Gastroesophageal sphincter (tissue), 4 donors: Measurements from ENCODE around the gene HOXB7. TPM values are rescaled to one million over a fixed set of nuclear protein-coding genes. Genes with fewer than 3 reads are reported as not detected.

Source experiments
- ATAC-seq: fragments of 150-250 bp; one replicate; pipeline ENCODE4 v1.9.1; 2016; ENCODE audit warnings: mild to moderate bottlenecking, moderate library complexity
- H3K27ac ChIP-seq, 4 donors: fragments of 200-600 bp; sonication (generic) in 3 of 4; 1 replicate in 3 of 4; 2 replicates in 1 of 4; pipeline ENCODE4 v1.5.1; 2016 to 2019
- H3K27me3 ChIP-seq: fragments of 200-600 bp; sonication (generic); one replicate; pipeline ENCODE4 v1.5.1; 2019
- H3K36me3 ChIP-seq, 2 donors: fragments of 200-600 bp; sonication (generic); one replicate each; pipeline ENCODE4 v1.5.1; 2019; ENCODE audit warnings: control low read depth in 1 of 2
- H3K4me1 ChIP-seq, 3 donors: fragments of 200-600 bp; sonication (generic); 1 replicate in 2 of 3; 2 replicates in 1 of 3; pipeline ENCODE4 v1.5.1; 2016 to 2019; ENCODE audit warnings: control low read depth in 2 of 3
- H3K4me3 ChIP-seq, 2 donors: fragments of 200-600 bp; sonication (generic); one replicate each; pipeline ENCODE4 v1.5.1; 2019; ENCODE audit warnings: mild to moderate bottlenecking in 1 of 2, moderate library complexity in 1 of 2
- H3K9me3 ChIP-seq, 3 donors: fragments of 200-600 bp; sonication (generic); one replicate each; pipeline ENCODE4 v1.5.1; 2017 to 2019; ENCODE audit warnings: control low read depth in 2 of 3
- CTCF ChIP-seq, 4 experiments: fragments of 200-600 bp in 2 of 4; fragments of 450-650 bp in 2 of 4; sonication (generic) in 1 of 4; IDR thresholded peaks; one replicate each; pipeline ENCODE4 v1.5.1; 2017 to 2019; ENCODE audit warnings: antibody characterized with exemption in 4 of 4, mild to moderate bottlenecking in 2 of 4, moderate library complexity in 2 of 4
- EP300 ChIP-seq: sonication (generic); formaldehyde crosslinking; IDR thresholded peaks from one replicate; pipeline ENCODE4 v1.6.1; 2017; ENCODE audit warnings: antibody characterized with exemption, mild to moderate bottlenecking
- POLR2A ChIP-seq, 2 donors: fragments of 450-650 bp; IDR thresholded peaks; one replicate each; pipeline ENCODE4 v1.6.1; 2017; ENCODE audit warnings: antibody characterized with exemption in 2 of 2, mild to moderate bottlenecking in 2 of 2, moderate library complexity in 1 of 2
- POLR2AphosphoS5 ChIP-seq: sonication (generic); formaldehyde crosslinking; IDR thresholded peaks from one replicate; pipeline ENCODE4 v1.6.1; 2017; ENCODE audit warnings: antibody characterized with exemption
- WGBS, 2 donors: methylation state at CpG; one replicate each; pipeline ENCODE4 v1.1.5; 2018; ENCODE audit warnings: low coverage in 1 of 2; 5-methylcytosine and 5-hydroxymethylcytosine counted together
- total RNA-seq, 4 donors: library from RNA; depleted of rRNA; stranded (reverse); fragments of >200 nt; gene quantifications; one replicate each; pipeline ENCODE4 v1.1.0, GENCODE V29; 2016

Gene HOXB7
- total RNA-seq, 4 donors from 2014 or later, result 0.78 to 8.9 (median 3.0) TPM

GRCh38 chr17:48569674-48570324, 41.0 kb downstream of the HOXB7 start:
- WGBS, 2 donors, result 11 to 25% methylated on average over 4 to 6 of the region's 6 CpGs

GRCh38 chr17:48569240-48569582, 41.6 kb downstream of the HOXB7 start:
- no peaks in the 10 kb centered on the region for H3K9me3 ChIP-seq
- peaks cover 20 to 100% (median 45%) of the 10 kb centered on the region in 3 donors for H3K4me1 ChIP-seq
- H3K27ac ChIP-seq, result peak overlapping the region; percentile 97 to 98 (median 97)
- H3K36me3 ChIP-seq, result no peaks in the 10 kb centered on the region
- 0 to 7% methylated on average over 1 to 3 of the region's 3 CpGs for WGBS, 2 donors
- no peaks in the 10 kb centered on the region for H3K27me3 ChIP-seq
- ATAC-seq, result no peak
- H3K4me3 ChIP-seq, result peak overlapping the region; percentile 27 to 81
- TF ChIP-seq EP300 (no peak), POLR2AphosphoS5 (no peak), POLR2A (IDR thresholded peaks at IDR 0.05) (no peak), CTCF (IDR thresholded peaks at IDR 0.05) (no peak)

More at GRCh38 chr17:48569674-48570324, 41.0 kb downstream of the HOXB7 start:
- TF ChIP-seq CTCF (IDR thresholded peaks at IDR 0.05) (peak in 3 of 4 experiments; percentile 32 to 41 (median 33)), POLR2AphosphoS5 (no peak), POLR2A (IDR thresholded peaks at IDR 0.05) (no peak), EP300 (no peak)
- Histone ChIP-seq H3K27ac (peak overlapping the region; percentile 97 to 98 (median 97)), H3K4me3 (peak overlapping the region; percentile 27 to 81), H3K4me1 (peaks cover 20 to 100% (median 45%) of the 10 kb centered on the region in 3 donors), H3K27me3 (no peaks in the 10 kb centered on the region), H3K9me3 (no peaks in the 10 kb centered on the region), H3K36me3 (no peaks in the 10 kb centered on the region)
- ATAC-seq, result no peak

- Histone ChIP-seq H3K27ac (peak overlapping the region; percentile 97 to 98 (median 97)), H3K9me3 (no peaks in the 10 kb centered on the region)
- no peak for ATAC-seq
These were observed 42.1 kb downstream of the HOXB7 start for GRCh38 chr17:48568499-48569239.

GRCh38 chr17:48567646-48568354, 43.0 kb downstream of the HOXB7 start:
- 31% methylated on average over 2 of the region's 2 CpGs; no CpG with 5 or more reads in 1 of the 2 donors for WGBS, 2 donors
- H3K27me3 ChIP-seq, result no peaks in the 10 kb centered on the region
- peak overlapping the region; percentile 27 to 81 for H3K4me3 ChIP-seq
- ATAC-seq, result no peak
- H3K4me1 ChIP-seq, result peaks cover 18 to 100% (median 53%) of the 10 kb centered on the region in 3 donors
- H3K36me3 ChIP-seq, result no peaks in the 10 kb centered on the region
- TF ChIP-seq POLR2AphosphoS5 (no peak), CTCF (IDR thresholded peaks at IDR 0.05) (no peak), POLR2A (IDR thresholded peaks at IDR 0.05) (no peak), EP300 (no peak)
- H3K9me3 ChIP-seq, result no peaks in the 10 kb centered on the region
- H3K27ac ChIP-seq, result peak overlapping the region; percentile 97 to 98 (median 97)

More at GRCh38 chr17:48568499-48569239, 42.1 kb downstream of the HOXB7 start:
- TF ChIP-seq CTCF (IDR thresholded peaks at IDR 0.05) (no peak), POLR2AphosphoS5 (peak; percentile 10)
- Histone ChIP-seq H3K27me3 (no peaks in the 10 kb centered on the region), H3K4me1 (peaks cover 20 to 100% (median 48%) of the 10 kb centered on the region in 3 donors), H3K36me3 (no peaks in the 10 kb centered on the region), H3K4me3 (peak overlapping the region; percentile 27 to 81)
- WGBS, 2 donors, result 5 to 9% methylated on average over 19 to 32 of the region's 33 CpGs
